Activated T-helper 2 cell treated with anti-CD3 and anti-CD28 coated beads, Interferon-gamma antibody, Interleukin-2, Interleukin-4, amounts not matched to agents 10 μg/mL and 5 μg/mL and 100 μg/mL, durations not matched to agents 14 hours and 24 hours and 36 hours (primary cell): ENCODE measurements around the gene PPP1R1B. TPM values are rescaled to one million over a fixed set of nuclear protein-coding genes. Genes with fewer than 3 reads are reported as not detected.

Source experiments
- DNase-seq: peaks from one replicate; pipeline ENCODE4 v3.0.0; 2021; ENCODE audit warnings: low spot score
- H3K27ac Mint-ChIP-seq: one replicate; pipeline ENCODE4 v1.8.0; 2021; ENCODE audit warnings: mixed read lengths
- H3K27me3 Mint-ChIP-seq: one replicate; pipeline ENCODE4 v1.8.0; 2021; ENCODE audit warnings: low read depth, mixed read lengths
- H3K36me3 Mint-ChIP-seq: one replicate; pipeline ENCODE4 v1.8.0; 2021; ENCODE audit warnings: low read depth, mixed read lengths
- H3K4me1 Mint-ChIP-seq: one replicate; pipeline ENCODE4 v1.8.0; 2021; ENCODE audit warnings: low read depth, mixed read lengths
- H3K4me3 Mint-ChIP-seq: one replicate; pipeline ENCODE4 v1.8.0; 2021; ENCODE audit warnings: low read depth, mild to moderate bottlenecking, moderate library complexity, mixed read lengths
- H3K9me3 Mint-ChIP-seq: one replicate; pipeline ENCODE4 v1.8.0; 2021; ENCODE audit warnings: mixed read lengths
- intact Hi-C: fragments of 100-400 bp; cut with micrococcal nuclease; formaldehyde crosslinking; loops from one replicate; pipeline ENCODE4 v1.15.1; 2023
- total RNA-seq: library from RNA; stranded (reverse); gene quantifications from 2 replicates; pipeline ENCODE4 v1.2.3, GENCODE V29; 2022

Gene PPP1R1B
- total RNA-seq, 1 donor from 2014 or later: not detected

GRCh38 chr17:39603304-39604016, 23.3 kb upstream of the PPP1R1B start:
- intact Hi-C loops: loop anchor here (10.0 kb wide), 1 partner anchor 379 kb away; the partner anchor contains the start of gene STAC2
- DNase-seq: no peak
- Mint-ChIP-seq H3K9me3 (no peaks in the 10 kb centered on the region), H3K36me3 (no peaks in the 10 kb centered on the region), H3K4me3 (no peak overlapping the region), H3K27me3 (peaks cover 72% of the 10 kb centered on the region), H3K4me1 (peaks cover 9% of the 10 kb centered on the region), H3K27ac (no peak overlapping the region)

GRCh38 chr17:39604911-39605491, 21.8 kb upstream of the PPP1R1B start:
- no peaks in the 10 kb centered on the region for H3K36me3 Mint-ChIP-seq
- no peak overlapping the region for H3K27ac Mint-ChIP-seq
- peaks cover 72% of the 10 kb centered on the region for H3K27me3 Mint-ChIP-seq
- H3K9me3 Mint-ChIP-seq: no peaks in the 10 kb centered on the region
- DNase-seq: no peak
- intact Hi-C loops: loop anchor here (10.0 kb wide), 1 partner anchor 380 kb away; the partner anchor contains the start of gene STAC2
- H3K4me1 Mint-ChIP-seq: peaks cover 10% of the 10 kb centered on the region
- no peak overlapping the region for H3K4me3 Mint-ChIP-seq

- peaks cover 64% of the 10 kb centered on the region for H3K27me3 Mint-ChIP-seq
- intact Hi-C loops: loop anchor here (10.0 kb wide), 1 partner anchor 381 kb away; the partner anchor contains the start of gene STAC2
- no peak for DNase-seq
Measured at GRCh38 chr17:39605492-39606433, 21.0 kb upstream of the PPP1R1B start.

GRCh38 chr17:39606434-39607056, 20.2 kb upstream of the PPP1R1B start:
- no peak for DNase-seq
- Mint-ChIP-seq H3K27me3 (peaks cover 61% of the 10 kb centered on the region), H3K4me3 (no peak overlapping the region), H3K27ac (no peak overlapping the region), H3K36me3 (no peaks in the 10 kb centered on the region), H3K4me1 (peaks cover 10% of the 10 kb centered on the region), H3K9me3 (no peaks in the 10 kb centered on the region)
- intact Hi-C loops: loop anchor here (10.0 kb wide), 1 partner anchor 382 kb away; the partner anchor contains the start of gene STAC2

More at GRCh38 chr17:39605492-39606433, 21.0 kb upstream of the PPP1R1B start:
- no peak overlapping the region for H3K27ac Mint-ChIP-seq
- H3K9me3 Mint-ChIP-seq: no peaks in the 10 kb centered on the region
- H3K36me3 Mint-ChIP-seq: no peaks in the 10 kb centered on the region
- no peak overlapping the region for H3K4me3 Mint-ChIP-seq
- peaks cover 10% of the 10 kb centered on the region for H3K4me1 Mint-ChIP-seq

- H3K27me3 Mint-ChIP-seq: peaks cover 54% of the 10 kb centered on the region
- peaks cover 10% of the 10 kb centered on the region for H3K4me1 Mint-ChIP-seq
- no peak overlapping the region for H3K4me3 Mint-ChIP-seq
- no peak overlapping the region for H3K27ac Mint-ChIP-seq
- DNase-seq: no peak
- H3K36me3 Mint-ChIP-seq: no peaks in the 10 kb centered on the region
- intact Hi-C loops: loop anchor here (10.0 kb wide), 1 partner anchor 382 kb away; the partner anchor contains the start of gene STAC2
- H3K9me3 Mint-ChIP-seq: no peaks in the 10 kb centered on the region
Measured at GRCh38 chr17:39607057-39607850, 19.5 kb upstream of the PPP1R1B start.

GRCh38 chr17:39607851-39608130, 19.0 kb upstream of the PPP1R1B start, which contains the start of gene NEUROD2:
NEUROD2 (minus strand) TSS chr17:39607920; CDS start chr17:39606599, 1,321 bp downstream.
- Mint-ChIP-seq H3K27me3 (peaks cover 49% of the 10 kb centered on the region), H3K9me3 (no peaks in the 10 kb centered on the region), H3K4me1 (peaks cover 6% of the 10 kb centered on the region), H3K4me3 (no peak within 1 kb of the TSS), H3K27ac (no peak within 1 kb of the TSS), H3K36me3 (no peaks in the 10 kb centered on the region)
- intact Hi-C loops: loop anchor here (10.0 kb wide), 1 partner anchor 383 kb away; the partner anchor contains the start of gene STAC2
- DNase-seq: no peak

GRCh38 chr17:39608142-39608981, 18.4 kb upstream of the PPP1R1B start:
- no peaks in the 10 kb centered on the region for H3K36me3 Mint-ChIP-seq
- intact Hi-C loops: loop anchor here (10.0 kb wide), 1 partner anchor 384 kb away; the partner anchor contains the start of gene STAC2
- peaks cover 5% of the 10 kb centered on the region for H3K4me1 Mint-ChIP-seq
- H3K27ac Mint-ChIP-seq: no peak overlapping the region
- no peak for DNase-seq
- no peak overlapping the region for H3K4me3 Mint-ChIP-seq
- no peaks in the 10 kb centered on the region for H3K9me3 Mint-ChIP-seq
- peaks cover 47% of the 10 kb centered on the region for H3K27me3 Mint-ChIP-seq

- intact Hi-C loops: loop anchor here (10.0 kb wide), 1 partner anchor 385 kb away; the partner anchor contains the start of gene STAC2
- no peak overlapping the region for H3K27ac Mint-ChIP-seq
- H3K4me3 Mint-ChIP-seq: no peak overlapping the region
- peaks cover 40% of the 10 kb centered on the region for H3K27me3 Mint-ChIP-seq
- peaks cover 3% of the 10 kb centered on the region for H3K4me1 Mint-ChIP-seq
- no peaks in the 10 kb centered on the region for H3K9me3 Mint-ChIP-seq
- no peaks in the 10 kb centered on the region for H3K36me3 Mint-ChIP-seq
- DNase-seq: no peak
Measured at GRCh38 chr17:39609416-39610025, 17.2 kb upstream of the PPP1R1B start.

GRCh38 chr17:39611401-39612112, 15.2 kb upstream of the PPP1R1B start:
- H3K27me3 Mint-ChIP-seq: peaks cover 45% of the 10 kb centered on the region
- H3K9me3 Mint-ChIP-seq: no peaks in the 10 kb centered on the region
- peaks cover 3% of the 10 kb centered on the region for H3K4me1 Mint-ChIP-seq
- no peaks in the 10 kb centered on the region for H3K36me3 Mint-ChIP-seq
- H3K4me3 Mint-ChIP-seq: no peak overlapping the region
- DNase-seq: no peak
- intact Hi-C loops: no loop called here
- no peak overlapping the region for H3K27ac Mint-ChIP-seq

GRCh38 chr17:39612291-39612894, 14.4 kb upstream of the PPP1R1B start:
- Mint-ChIP-seq H3K4me1 (peaks cover 1% of the 10 kb centered on the region), H3K36me3 (no peaks in the 10 kb centered on the region), H3K9me3 (no peaks in the 10 kb centered on the region), H3K4me3 (no peak overlapping the region), H3K27me3 (peaks cover 44% of the 10 kb centered on the region), H3K27ac (no peak overlapping the region)
- intact Hi-C loops: no loop called here
- DNase-seq: no peak
